T47D (cell line): ENCODE data around the gene MEGF10.
"Not testable (repeated sequence)": the region's sequence is repeated elsewhere in the genome, so short reads cannot be mapped to it uniquely, and the experiment has no call there.

Experiments used
- DNase-seq, 2 experiments: peaks; one replicate each; pipeline versions ENCODE4 v3.0.0 to v3.0.0-alpha.2; 2011 to 2012; ENCODE audit warnings: low read depth in 1 of 2, low spot score in 1 of 2
- JUND ChIP-seq: IDR thresholded peaks from 2 replicates; pipeline ENCODE4 v1.6.1; 2012; ENCODE audit warnings: low read depth
- in situ Hi-C: cut with HindIII; loops from 2 replicates; pipeline ENCODE4 v1.10.0; 2016; ENCODE audit warnings: low sequenced_read_pairs, low pct_unique_long_range_greater_than_20kb

The MEGF10 gene

DNA sequence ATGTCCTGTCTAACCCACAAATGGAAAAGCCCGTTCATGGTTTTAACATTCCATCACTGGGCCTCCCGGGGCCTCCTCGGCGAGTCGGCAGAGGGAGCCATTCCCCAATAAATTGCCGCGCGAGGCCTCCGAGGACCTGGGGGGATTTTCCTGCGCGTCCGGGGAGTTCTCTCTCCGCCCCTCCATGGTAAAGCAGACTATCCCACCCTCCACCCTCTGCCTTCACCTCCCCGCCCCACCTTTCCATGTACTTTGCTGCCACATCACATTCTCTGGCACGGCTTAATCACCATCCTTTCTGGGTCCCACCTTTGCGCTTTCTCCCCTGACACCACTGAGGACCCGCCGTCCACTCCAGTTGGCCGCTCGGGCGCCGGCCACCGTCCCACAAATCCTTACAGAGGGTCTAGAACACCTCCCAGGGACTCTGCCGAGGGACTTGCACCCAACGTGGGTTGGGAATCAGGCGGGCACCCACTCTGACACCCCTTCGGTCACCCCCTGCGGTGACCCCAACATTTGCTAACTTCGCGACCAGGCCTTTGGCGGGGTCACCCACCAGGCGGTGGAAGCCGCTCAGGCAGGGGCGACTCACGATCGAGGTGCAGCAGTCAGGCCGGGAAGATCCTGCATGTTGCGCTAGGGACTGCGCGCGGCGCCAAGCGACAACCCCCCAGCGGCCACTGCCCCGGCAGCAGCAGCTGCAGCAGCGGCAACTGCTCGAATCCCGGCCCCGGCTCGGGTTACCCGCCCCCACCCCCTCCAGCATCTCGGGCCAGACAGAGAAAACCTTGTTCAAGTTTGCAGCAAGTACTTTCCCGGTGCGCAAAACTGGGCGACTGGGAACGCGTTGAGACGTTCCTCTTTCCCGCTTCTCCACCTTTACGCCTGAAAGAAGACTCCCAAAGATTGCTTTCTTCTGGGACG lies at the start of gene MEGF10:
TSS of gene MEGF10 (plus strand) at position 778 of the 927 bp plus-strand sequence. CDS start 40,513 bp downstream, outside the sequence.
- in situ Hi-C loops = no loop called here
- no peak for TF ChIP-seq JUND
- peak; percentile 60 to 61 for DNase-seq

DNA sequence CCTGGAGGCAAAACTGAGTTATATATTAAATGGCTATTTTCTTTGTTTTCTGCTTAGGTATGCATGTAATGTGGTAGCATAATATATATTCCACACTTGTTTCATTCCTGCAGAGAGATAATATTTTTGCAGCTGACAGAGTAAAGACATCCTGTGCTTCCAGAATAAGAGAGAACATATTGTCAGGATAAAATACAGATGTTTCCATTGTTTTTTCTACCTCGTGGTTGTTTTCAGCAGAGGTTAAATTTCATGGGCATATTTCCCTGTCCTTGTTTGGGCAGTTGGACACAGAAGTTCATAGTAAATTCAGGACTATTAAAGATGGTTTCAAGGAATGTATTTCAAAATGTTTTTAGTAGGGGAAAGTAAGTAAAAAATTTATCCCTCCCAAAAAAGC lies 47.6 kb upstream of the MEGF10 start:
- no peak for DNase-seq
- in situ Hi-C loops = no loop called here
- no peak for TF ChIP-seq JUND

DNA sequence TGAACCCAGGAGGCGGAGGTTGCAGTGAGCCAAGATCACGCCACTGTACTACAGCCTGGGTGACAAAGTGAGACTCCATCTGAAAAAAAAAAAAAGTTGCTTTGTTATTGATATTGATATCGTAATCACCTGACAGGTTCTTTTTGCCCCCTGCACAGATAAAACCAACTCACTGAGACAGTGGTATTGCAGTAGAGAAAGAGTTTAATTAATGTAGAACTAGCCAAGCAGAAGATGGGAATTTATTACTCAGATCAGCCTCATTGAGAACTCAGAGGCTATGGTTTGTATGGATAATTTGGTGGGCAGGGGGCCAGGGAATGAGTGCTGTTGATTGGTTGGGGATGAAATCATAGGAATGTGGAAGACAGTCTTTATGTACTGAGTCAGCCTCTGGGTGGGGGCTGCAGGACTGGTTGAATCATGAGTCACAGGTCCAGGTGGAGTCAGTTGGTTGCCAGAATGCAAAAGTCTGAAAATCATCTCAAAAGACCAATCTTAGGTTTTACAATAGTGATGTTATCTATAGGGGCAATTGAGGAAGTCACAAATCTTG lies 35.8 kb upstream of the MEGF10 start:
- no peak for DNase-seq
- no peak for TF ChIP-seq JUND
- in situ Hi-C loops = no loop called here

- DNase-seq = no peak
- in situ Hi-C loops = no loop called here
Observed at GRCh38 chr5:127256886-127257597, 33.6 kb upstream of the MEGF10 start.

GRCh38 chr5:127260686-127261085 lies 29.9 kb upstream of the MEGF10 start:
- in situ Hi-C loops = no loop called here
- no peak for DNase-seq

More at GRCh38 chr5:127256886-127257597, 33.6 kb upstream of the MEGF10 start:
- TF ChIP-seq JUND = no peak

DNA sequence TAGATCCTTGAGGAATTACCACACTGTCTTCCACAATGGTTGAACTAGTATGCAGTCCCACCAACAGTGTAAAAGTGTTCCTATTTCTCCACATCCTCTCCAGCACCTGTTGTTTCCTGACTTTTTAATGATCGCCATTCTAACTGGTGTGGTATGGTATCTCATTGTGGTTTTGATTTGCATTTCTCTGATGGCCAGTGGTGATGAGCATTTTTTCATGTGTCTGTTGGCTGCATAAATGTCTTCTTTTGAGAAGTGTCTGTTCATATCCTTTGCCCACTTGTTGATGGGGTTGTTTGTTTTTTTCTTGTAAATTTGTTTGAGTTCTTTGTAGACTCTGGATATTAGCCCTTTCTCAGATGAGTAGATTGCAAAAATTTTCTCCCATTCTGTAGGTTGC lies 25.1 kb upstream of the MEGF10 start:
- in situ Hi-C loops, DNase-seq: not testable (repeated sequence)

More at GRCh38 chr5:127260686-127261085, 29.9 kb upstream of the MEGF10 start:
- no peak for TF ChIP-seq JUND

- DNase-seq, in situ Hi-C loops: not testable (repeated sequence)
Observed at GRCh38 chr5:127268342-127268741, 22.3 kb upstream of the MEGF10 start.

- in situ Hi-C loops = not testable (repeated sequence)
Observed at GRCh38 chr5:127270713-127271112, 19.9 kb upstream of the MEGF10 start.

DNA sequence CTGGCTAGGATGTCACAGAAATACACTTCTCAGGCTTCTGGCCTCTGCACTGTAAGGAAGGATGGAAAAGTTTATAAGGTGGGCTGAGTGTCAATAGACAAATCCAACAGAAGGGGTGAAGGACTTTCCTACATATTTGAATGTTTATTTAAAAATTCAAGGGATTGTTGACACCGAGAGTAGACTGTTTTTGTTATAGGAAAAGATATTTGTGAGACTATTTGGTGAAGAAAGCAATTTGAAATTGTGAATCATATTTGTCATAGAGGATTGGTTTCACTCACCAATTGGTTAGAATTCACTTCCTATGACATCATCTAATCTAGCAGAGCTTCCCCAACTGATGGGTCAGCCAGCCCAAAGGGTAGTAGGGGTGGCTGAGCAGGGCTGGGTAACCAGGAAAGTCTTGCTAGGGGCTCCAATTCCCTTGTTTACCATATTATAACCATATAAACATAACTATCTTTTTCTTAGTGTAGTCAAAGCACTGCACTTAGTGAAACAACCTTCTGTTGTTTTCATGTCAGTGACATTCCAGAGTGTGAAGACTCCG lies 14.9 kb upstream of the MEGF10 start:
- TF ChIP-seq JUND = no peak
- in situ Hi-C loops = no loop called here
- no peak for DNase-seq

More at GRCh38 chr5:127270713-127271112, 19.9 kb upstream of the MEGF10 start:
- not testable (repeated sequence) for DNase-seq

DNA sequence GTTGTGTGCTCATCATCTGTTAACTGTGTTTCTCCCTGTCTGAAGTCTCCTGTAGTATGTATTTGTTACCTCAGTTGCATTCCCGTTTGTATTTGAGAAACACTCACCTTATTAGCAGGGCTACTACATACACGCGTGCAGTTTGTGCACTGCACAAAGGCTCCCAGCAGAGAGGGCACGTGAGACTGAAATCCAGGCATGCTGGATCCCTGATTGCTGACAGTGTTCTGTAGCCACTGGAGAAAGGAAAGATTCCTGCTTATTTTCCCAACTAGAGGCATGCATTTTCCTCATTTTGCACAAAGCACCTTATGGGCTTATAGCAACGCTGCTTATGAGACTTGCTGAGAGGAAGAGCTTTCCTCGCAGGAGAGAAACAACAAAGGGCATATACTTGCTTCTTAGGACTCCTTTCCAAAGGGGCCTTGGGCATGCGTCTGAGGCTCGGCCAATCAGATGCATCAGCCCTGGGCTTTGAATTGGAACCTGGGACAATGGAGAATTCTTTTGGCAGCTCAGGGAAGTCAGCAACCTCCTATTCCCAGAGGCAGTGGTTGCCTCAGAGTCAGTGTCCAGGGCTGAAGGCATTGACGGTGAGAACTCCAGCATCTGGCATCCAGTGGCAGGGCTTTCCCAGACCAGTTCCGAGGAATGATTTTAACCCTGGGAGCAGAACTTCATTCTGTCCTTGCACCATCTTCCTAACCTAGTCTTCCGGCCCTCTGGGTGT lies 9.9 kb upstream of the MEGF10 start:
- no peak for TF ChIP-seq JUND
- in situ Hi-C loops = no loop called here
- peak; percentile 31 to 61 for DNase-seq

GRCh38 chr5:127281609-127282008 lies 9.0 kb upstream of the MEGF10 start:
- DNase-seq = no peak
- in situ Hi-C loops = no loop called here
- TF ChIP-seq JUND = no peak

DNA sequence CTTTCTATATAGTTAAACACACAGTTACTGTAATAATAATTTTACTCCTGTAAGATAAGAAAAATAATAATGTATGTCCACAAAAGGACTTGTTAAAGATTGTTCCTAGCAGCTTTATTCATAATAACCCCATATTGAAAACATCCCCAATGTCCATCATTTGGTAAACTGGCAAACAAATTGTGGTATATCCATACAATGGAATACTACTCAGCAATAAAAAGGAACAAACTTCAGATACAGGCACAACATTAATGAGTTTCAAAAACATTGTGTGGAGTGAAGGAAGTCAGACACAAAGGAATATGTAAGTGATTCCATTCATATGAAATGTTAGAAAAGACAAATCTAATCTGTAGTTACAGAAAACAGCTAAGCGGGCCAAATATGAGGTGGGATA lies 1.9 kb upstream of the MEGF10 start:
- in situ Hi-C loops = no loop called here
- TF ChIP-seq JUND = no peak
- DNase-seq = no peak
